ENCODE measurements around the gene FUT2.
A peak's percentile ranks its signal among the peaks of the same experiment; 100 is the strongest.
"Not testable (repeated sequence)": the region's sequence is repeated elsewhere in the genome, so short reads cannot be mapped to it uniquely, and the experiment has no call there.

The FUT2 gene

DNA sequence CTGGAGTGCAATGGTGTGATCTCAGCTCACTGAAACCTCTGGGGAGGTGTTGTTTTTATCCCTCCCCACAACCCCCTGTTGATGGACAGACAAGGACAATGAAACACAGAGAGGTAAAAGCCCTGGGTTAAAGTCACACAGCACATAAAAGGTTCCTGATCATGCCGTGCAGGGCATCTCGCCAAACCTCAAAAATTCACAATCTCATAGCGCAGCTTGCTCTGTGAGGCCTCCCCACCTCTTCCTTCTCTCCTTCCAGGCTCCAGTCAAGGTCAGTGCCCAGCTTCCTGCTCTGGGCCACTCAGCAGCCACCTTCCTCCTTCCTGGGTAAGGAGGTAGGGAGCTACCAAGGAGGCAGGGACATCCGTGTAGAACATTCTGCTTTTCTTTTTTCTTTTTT, 2.3 kb downstream of the FUT2 start:
- DNase-seq (ENCODE audit: low read depth in 2 of 3, low spot score in 1 of 3): no peak

DNA sequence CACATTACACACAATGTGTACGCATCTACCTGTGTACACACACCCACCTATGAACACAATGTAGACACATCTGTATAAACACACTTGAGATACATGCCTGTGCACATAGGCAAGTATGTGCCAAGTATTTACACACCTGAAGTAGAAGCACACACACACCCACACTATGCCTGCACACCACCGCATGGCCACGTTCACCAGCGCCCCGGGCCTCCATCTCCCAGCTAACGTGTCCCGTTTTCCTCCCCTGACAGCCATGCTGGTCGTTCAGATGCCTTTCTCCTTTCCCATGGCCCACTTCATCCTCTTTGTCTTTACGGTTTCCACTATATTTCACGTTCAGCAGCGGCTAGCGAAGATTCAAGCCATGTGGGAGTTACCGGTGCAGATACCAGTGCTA, 6.9 kb downstream of the FUT2 start:
- DNase-seq (ENCODE audit: low read depth in 2 of 3, low spot score in 1 of 3): no peak

DNA sequence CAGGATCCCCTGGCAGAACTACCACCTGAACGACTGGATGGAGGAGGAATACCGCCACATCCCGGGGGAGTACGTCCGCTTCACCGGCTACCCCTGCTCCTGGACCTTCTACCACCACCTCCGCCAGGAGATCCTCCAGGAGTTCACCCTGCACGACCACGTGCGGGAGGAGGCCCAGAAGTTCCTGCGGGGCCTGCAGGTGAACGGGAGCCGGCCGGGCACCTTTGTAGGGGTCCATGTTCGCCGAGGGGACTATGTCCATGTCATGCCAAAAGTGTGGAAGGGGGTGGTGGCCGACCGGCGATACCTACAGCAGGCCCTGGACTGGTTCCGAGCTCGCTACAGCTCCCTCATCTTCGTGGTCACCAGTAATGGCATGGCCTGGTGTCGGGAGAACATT, 7.5 kb downstream of the FUT2 start:
- no peak for DNase-seq (ENCODE audit: low read depth in 2 of 3, low spot score in 1 of 3)

DNA sequence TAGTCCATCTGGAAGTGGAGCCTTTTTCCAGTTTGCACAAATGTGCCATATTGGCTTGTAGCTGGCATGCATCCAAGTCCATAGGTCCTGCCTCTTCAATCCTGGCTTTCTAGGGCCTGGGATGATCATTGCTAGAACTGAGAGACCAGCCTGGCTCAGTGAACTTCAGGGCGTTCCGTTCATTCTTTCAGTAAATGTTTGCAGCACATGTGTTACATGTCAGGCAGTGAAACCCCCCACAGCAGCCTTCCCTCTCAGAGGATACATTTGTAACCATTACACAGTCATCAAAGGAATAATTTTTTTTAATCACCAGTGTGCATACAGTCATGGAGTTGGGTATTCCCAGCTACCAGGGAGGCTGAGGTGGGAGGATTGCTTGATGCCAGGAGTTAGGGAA, 9.7 kb downstream of the FUT2 start:
- no peak for DNase-seq (ENCODE audit: low read depth in 2 of 3, low spot score in 1 of 3)

DNA sequence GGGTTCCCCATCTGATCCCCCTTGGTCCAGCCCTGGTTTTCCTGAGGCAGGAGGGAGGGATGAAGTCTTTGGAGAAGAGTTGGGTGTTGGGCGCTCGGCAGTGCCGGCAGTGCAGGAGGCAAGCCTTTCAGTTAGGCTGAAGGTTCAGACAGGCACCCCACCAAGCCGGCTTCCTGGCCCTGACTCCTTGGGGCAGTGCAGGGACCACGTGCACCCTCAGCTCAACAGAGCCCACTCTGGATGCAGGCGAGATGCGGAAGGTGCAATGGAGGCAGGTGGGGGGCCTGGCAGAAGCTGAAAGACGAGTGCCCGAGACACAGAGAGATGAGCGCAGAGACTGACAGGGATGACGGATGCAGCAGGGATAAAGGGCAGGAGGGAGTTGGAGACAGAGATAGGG, 12.7 kb downstream of the FUT2 start:
- DNase-seq (ENCODE audit: low read depth in 2 of 3, low spot score in 1 of 3): no peak

DNA sequence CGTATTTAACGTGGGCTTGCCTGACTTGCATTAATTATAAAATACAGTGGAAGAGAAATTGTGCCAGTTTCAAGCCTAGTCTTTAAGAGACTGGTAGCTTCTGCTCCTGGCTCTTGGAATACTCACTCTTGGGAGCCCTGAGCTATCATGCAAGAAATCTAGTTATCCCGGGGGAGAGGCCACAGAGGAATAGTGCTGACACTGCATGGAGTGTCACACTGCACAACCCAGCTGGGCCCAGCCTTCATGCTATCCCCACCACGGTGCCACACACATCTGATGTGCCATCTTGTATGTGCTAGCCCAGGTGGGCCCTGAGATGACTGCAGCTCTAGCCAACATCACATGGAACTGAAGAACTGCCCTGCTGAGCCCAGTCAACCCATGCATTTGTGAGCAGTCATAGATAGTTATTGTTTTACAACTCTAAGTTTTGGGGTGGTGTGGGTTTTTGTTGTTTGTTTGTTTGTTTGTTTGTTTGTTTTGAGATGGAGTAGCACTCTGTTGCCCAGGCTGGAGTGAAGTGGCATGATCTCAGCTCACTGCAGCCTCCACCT, 15.4 kb downstream of the FUT2 start:
- DNase-seq (ENCODE audit: low read depth in 2 of 3, low spot score in 1 of 3): no peak

- no peak for DNase-seq (ENCODE audit: low read depth in 2 of 3, low spot score in 1 of 3)
Measured at GRCh38 chr19:48713041-48713863, 17.5 kb downstream of the FUT2 start.

DNA sequence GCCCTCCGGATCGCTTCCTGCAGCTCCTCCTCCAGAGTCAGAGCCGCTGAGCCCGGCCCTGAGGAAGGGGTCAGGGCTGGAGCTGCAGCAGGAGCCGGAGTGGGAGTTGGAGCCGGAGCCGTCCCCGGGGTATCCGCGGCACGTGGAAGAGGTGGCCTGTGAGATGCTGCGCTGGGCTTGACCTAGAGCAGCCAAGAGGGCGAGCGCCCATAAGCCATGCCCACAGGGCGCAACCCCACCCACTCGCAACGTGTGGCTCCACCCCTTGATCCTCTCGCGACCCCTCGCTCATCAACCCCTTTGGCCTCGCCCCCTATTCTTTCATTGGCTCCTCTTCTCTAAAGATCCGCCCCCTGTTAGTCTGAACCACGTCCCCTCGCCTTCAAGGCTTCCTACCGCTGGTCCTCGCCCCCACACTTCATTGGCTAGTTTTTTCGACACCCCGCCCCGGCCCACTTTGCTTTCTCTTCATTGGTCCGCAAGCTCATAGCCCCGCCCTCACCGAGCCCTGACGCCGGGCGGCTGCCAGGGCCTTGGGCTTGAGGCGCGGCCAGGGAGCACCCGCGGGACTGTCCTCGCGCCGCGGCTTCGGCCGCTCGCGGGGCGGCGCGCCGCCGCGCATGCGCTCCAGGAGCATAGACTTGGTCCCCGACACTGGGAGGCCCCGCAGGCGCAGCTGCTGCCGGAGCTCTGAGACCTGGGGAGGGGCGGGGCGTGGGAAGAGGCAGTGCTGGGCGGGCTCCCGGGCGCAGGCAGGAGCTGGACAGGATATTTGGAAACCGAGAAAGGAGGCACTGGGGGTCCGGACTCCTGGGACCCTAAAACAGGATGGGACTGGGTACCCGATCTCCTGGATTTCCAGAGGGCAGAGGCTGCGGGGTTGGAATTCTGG, 18.3 kb downstream of the FUT2 start:
- DNase-seq (ENCODE audit: low read depth in 2 of 3, low spot score in 1 of 3): peak; percentile 97 to 99 (median 98)

DNA sequence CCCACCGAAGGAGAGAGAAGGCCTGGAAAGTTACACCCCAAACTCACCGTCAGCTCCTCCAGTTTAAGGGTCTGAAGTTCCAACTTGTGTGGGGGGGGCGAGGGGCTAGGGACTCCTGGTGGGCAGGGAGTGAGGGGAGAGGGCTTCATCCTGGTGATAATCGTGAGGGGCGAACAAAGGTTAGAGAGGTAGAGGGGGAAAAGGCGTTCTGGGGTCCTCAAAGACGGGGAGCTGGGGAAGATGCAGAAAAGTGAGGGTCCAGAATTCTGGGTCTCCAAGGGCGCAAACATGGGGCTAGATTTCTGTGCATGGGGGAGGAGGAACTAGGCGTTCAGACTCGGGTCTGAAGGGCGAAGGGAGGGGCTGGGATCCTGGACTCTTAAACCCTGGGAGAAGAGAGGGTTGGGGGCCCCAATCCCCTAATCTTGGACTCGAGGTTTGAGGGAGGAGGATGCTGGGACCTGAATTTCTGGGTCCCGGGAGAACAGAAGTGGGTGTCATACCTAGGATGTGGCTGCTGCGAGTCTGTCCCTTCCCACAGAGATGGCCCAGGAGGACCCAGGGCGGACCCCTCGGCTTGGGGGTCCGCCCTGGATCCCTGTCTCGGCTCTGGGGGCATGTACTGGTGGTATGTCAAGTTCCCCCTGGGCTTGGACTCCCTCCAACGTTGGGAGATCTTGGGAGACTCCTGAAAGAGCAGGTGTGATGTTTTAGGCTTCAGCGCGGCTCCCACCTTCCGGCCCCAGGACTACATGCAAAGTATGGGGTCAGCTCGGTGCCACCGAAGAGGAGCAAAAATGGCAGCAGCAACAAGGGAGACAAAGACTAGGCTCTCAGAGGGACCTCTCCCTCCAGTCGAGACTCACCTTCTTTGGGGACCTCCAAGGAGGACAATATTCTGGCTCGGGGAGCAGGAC, 19.2 kb downstream of the FUT2 start:
- DNase-seq (ENCODE audit: low read depth in 2 of 3, low spot score in 1 of 3): no peak

DNA sequence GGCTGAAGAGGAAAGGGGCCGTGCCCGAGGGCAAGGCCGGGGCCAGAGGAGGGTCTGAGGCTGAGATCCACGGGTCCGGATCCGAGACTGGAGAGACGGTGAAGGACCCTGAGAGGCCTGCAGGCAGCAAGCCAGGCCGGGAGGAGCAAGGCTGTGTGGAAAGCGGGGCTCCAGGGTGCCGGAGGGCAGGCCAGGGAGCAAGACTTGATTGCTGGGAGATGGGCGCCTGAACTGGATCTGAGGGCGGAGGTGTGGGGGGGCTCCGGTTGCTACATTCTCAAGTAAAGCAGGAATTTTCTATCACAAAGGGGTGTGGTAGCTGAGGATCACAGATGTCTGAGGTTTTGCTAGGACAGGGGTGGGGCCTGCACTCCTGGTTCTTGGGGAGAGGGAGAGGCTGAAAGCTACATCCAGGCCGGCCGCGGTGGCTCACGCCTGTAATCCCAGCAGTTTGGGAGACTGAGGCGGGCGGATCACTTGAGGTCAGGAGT, 20.0 kb downstream of the FUT2 start:
- no peak for DNase-seq (ENCODE audit: low read depth in 2 of 3, low spot score in 1 of 3)

GRCh38 chr19:48716562-48717291, 21.0 kb downstream of the FUT2 start:
- no peak for DNase-seq (ENCODE audit: low read depth in 2 of 3, low spot score in 1 of 3)

- not testable (repeated sequence) for DNase-seq (ENCODE audit: low read depth in 2 of 3, low spot score in 1 of 3)
Measured at GRCh38 chr19:48718106-48718505, 22.3 kb downstream of the FUT2 start.

DNA sequence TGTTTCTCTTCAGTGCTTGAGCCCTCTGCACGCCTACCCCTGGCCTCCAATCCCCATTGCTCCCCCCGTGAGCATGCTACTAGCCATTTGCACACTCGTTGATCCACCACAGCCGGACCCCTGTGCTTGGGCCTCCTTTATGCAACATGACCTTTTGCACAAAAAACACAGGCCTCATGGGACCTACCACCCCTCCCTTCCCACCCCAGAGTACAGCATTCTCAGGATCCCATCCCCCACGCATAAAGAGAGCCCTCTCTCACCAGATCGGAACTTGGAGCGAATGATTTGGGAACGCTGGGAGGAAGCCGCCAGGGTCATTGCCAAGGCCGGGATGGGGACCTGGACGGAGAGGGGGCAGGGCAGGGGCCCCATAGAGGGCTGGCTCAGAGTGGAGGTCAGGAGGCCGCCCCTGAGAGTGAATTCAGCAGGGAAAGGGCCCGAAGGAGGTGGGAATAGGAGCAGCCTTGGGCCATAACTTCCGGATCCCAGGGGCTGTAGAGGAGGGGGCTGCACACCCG, 23.0 kb downstream of the FUT2 start:
- DNase-seq (ENCODE audit: low read depth in 2 of 3, low spot score in 1 of 3): no peak

DNA sequence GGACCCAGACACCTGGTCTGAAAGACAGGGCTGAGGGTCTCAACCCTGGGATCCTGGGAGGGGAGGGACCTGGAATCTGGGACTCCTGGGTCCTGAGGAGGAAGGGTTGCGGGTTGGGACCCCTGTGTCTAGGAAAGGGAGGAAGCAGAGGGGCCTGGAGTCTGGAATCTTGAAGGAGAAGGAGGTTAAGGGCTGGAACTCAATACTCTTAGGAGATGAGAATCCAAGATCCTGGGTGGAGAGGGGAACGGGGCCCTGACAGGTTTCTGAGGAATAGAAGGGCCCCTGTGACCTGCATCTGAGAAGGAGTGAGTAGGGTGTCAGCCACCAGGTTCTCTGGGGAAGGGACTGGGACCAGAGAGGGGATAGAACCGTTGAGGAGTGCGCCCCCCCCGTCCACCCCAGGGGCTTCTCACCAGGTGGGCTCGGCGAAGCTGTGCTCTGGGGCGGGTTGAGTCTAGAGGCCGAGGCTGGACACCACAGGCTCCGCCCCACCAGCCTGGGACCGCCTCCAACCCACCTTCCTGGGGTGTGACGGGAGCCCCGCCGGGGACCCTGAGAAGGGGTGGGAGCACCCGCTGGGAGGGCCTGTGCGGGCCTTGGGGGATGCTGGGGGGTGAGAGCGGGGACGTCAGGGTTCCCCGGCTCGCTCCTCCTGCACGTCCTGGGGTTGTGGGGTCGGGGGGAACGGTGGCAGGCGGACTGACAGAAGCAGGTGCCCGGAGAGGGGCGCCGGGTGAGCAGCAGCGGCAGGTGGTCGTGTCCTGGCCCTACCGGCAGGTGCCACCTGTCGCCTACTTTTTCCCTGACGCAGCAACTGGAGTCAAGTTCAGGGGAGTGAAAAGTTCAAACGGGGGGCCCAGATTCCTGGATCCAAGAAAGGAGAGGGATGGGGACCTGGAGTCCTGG, 23.7 kb downstream of the FUT2 start, which contains the start of gene MAMSTR:
TSS of gene MAMSTR (minus strand) at position 463 of the 909 bp plus-strand sequence. CDS start 694 bp downstream, outside the sequence.
- DNase-seq (ENCODE audit: low read depth in 2 of 3, low spot score in 1 of 3): no peak

GRCh38 chr19:48720251-48720612, 24.5 kb downstream of the FUT2 start:
- DNase-seq (ENCODE audit: low read depth in 2 of 3, low spot score in 1 of 3): no peak

GRCh38 chr19:48720613-48721296, 25.0 kb downstream of the FUT2 start:
- peak; percentile 83 to 91 (median 91) for DNase-seq (ENCODE audit: low read depth in 2 of 3, low spot score in 1 of 3)

GRCh38 chr19:48722196-48722708, 26.5 kb downstream of the FUT2 start:
- no peak for DNase-seq (ENCODE audit: low read depth in 2 of 3, low spot score in 1 of 3)

Measured in stimulated activated CD4-positive, alpha-beta T cell treated with anti-CD3 and anti-CD28 coated beads, Interleukin-12 subunit alpha, Interleukin-12 subunit beta, amount 100 ng/mL, for 48 hours (primary cell).